Breast epithelium (tissue), 4 donors: ENCODE data around the gene PPL. TPM values are rescaled to one million over a fixed set of nuclear protein-coding genes. Genes with fewer than 3 reads are reported as not detected.

Experiments used
- DNase-seq, 2 donors: peaks; one replicate each; pipeline ENCODE4 v3.0.0-alpha.2; 2019; ENCODE audit warnings: low spot score in 2 of 2
- H3K27ac ChIP-seq, 2 donors: fragments of 200-600 bp; sonication (generic) in 1 of 2; one replicate each; pipeline ENCODE4 v1.5.1; 2016 to 2019; ENCODE audit warnings: mild to moderate bottlenecking in 1 of 2
- H3K27me3 ChIP-seq, 2 donors: fragments of 200-600 bp; sonication (generic) in 1 of 2; one replicate each; pipeline versions ENCODE4 v1.5.1 to v1.6.0; 2017 to 2019; ENCODE audit warnings: control low read depth in 1 of 2, mild to moderate bottlenecking in 1 of 2
- H3K36me3 ChIP-seq: fragments of 200-600 bp; one replicate; pipeline ENCODE4 v1.5.1; 2019
- H3K4me1 ChIP-seq, 2 donors: fragments of 200-600 bp; sonication (generic); one replicate each; pipeline ENCODE4 v1.5.1; 2016 to 2019; ENCODE audit warnings: control low read depth in 1 of 2
- H3K4me3 ChIP-seq, 3 donors: fragments of 200-600 bp; sonication (generic); 1 replicate in 2 of 3; 2 replicates in 1 of 3; pipeline ENCODE4 v1.5.1; 2016 to 2019; ENCODE audit warnings: mild to moderate bottlenecking in 3 of 3, moderate library complexity in 2 of 3
- H3K9me3 ChIP-seq, 2 donors: fragments of 200-600 bp; sonication (generic) in 1 of 2; one replicate each; pipeline ENCODE4 v1.5.1; 2016 to 2019; ENCODE audit warnings: control low read depth in 1 of 2
- CTCF ChIP-seq, 3 donors: fragments of 450-650 bp; IDR thresholded peaks; one replicate each; pipeline ENCODE4 v1.5.1; 2016 to 2017; ENCODE audit warnings: antibody characterized with exemption in 3 of 3, mild to moderate bottlenecking in 3 of 3, moderate library complexity in 3 of 3
- POLR2A ChIP-seq: fragments of 450-650 bp; IDR thresholded peaks from one replicate; pipeline ENCODE4 v1.6.1; 2016; ENCODE audit warnings: antibody characterized with exemption, mild to moderate bottlenecking, moderate library complexity
- POLR2AphosphoS5 ChIP-seq, 3 donors: sonication (generic); formaldehyde crosslinking; IDR thresholded peaks; one replicate each; pipeline ENCODE4 v1.6.1; 2017; ENCODE audit warnings: antibody characterized with exemption in 3 of 3
- intact Hi-C: fragments of 100-400 bp; cut with DNase I; formaldehyde crosslinking; loops from one replicate; pipeline ENCODE4 v1.15.1; 2023; ENCODE audit warnings: low total_unique reads
- total RNA-seq, 3 donors: library from RNA; depleted of rRNA; stranded (reverse); fragments of >200 nt; gene quantifications; one replicate each; pipeline ENCODE4 v1.1.0, GENCODE V29; 2016

The PPL gene
- total RNA-seq, 3 donors from 2014 or later: 53.1 to 169 (median 97.5) TPM

GRCh38 chr16:4883501-4883900, 53.4 kb downstream of the PPL start:
- H3K9me3 ChIP-seq: no peaks in the 10 kb centered on the region
- no peak for DNase-seq
- H3K27ac ChIP-seq: no peak overlapping the region
- H3K36me3 ChIP-seq: peaks cover 36% of the 10 kb centered on the region
- intact Hi-C loops: no loop called here
- no peaks in the 10 kb centered on the region for H3K27me3 ChIP-seq
- TF ChIP-seq POLR2AphosphoS5 (IDR thresholded peaks at IDR 0.05) (no peak), CTCF (IDR thresholded peaks at IDR 0.05) (no peak), POLR2A (no peak)
- peaks cover 0 to 5% of the 10 kb centered on the region in 2 donors for H3K4me1 ChIP-seq
- no peak overlapping the region for H3K4me3 ChIP-seq

- Histone ChIP-seq H3K4me1 (peaks cover 0 to 5% of the 10 kb centered on the region in 2 donors), H3K27me3 (no peaks in the 10 kb centered on the region), H3K36me3 (peaks cover 36% of the 10 kb centered on the region), H3K9me3 (no peaks in the 10 kb centered on the region), H3K4me3 (no peak overlapping the region), H3K27ac (peak overlapping the region; percentile 46 to 50)
- no peak for TF ChIP-seq POLR2AphosphoS5 (IDR thresholded peaks at IDR 0.05)
- TF ChIP-seq POLR2A: no peak
- TF ChIP-seq CTCF (IDR thresholded peaks at IDR 0.05): no peak
- peak in 1 of 2 donors; percentile 62 for DNase-seq
- intact Hi-C loops: no loop called here
Measured at GRCh38 chr16:4882633-4883285, 54.2 kb downstream of the PPL start.

GRCh38 chr16:4882000-4882632, 54.8 kb downstream of the PPL start:
- H3K4me3 ChIP-seq: no peak overlapping the region
- H3K4me1 ChIP-seq: peaks cover 3 to 5% of the 10 kb centered on the region in 2 donors
- DNase-seq: no peak
- H3K27me3 ChIP-seq: no peaks in the 10 kb centered on the region
- intact Hi-C loops: no loop called here
- peaks cover 36% of the 10 kb centered on the region for H3K36me3 ChIP-seq
- peak overlapping the region in 1 of 2 donors; percentile 50 for H3K27ac ChIP-seq
- no peaks in the 10 kb centered on the region for H3K9me3 ChIP-seq
- no peak for TF ChIP-seq CTCF (IDR thresholded peaks at IDR 0.05)
- TF ChIP-seq POLR2AphosphoS5 (IDR thresholded peaks at IDR 0.05): no peak
- TF ChIP-seq POLR2A: no peak

GRCh38 chr16:4880006-4880580, 56.9 kb downstream of the PPL start:
- peaks cover 22% of the 10 kb centered on the region for H3K36me3 ChIP-seq
- H3K27ac ChIP-seq: no peak overlapping the region
- H3K4me3 ChIP-seq: no peak overlapping the region
- peaks cover 4 to 5% of the 10 kb centered on the region in 2 donors for H3K4me1 ChIP-seq
- no peaks in the 10 kb centered on the region for H3K27me3 ChIP-seq
- no peak for DNase-seq
- TF ChIP-seq POLR2AphosphoS5 (IDR thresholded peaks at IDR 0.05): no peak
- TF ChIP-seq POLR2A: no peak
- TF ChIP-seq CTCF (IDR thresholded peaks at IDR 0.05): no peak
- H3K9me3 ChIP-seq: no peaks in the 10 kb centered on the region
- intact Hi-C loops: no loop called here

GRCh38 chr16:4879049-4879448, 57.9 kb downstream of the PPL start:
- Histone ChIP-seq H3K4me1 (peaks cover 4 to 5% of the 10 kb centered on the region in 2 donors), H3K9me3 (no peaks in the 10 kb centered on the region), H3K36me3 (peaks cover 13% of the 10 kb centered on the region), H3K27me3 (no peaks in the 10 kb centered on the region), H3K27ac (no peak overlapping the region), H3K4me3 (no peak overlapping the region)
- no peak for DNase-seq
- TF ChIP-seq POLR2A (no peak), CTCF (IDR thresholded peaks at IDR 0.05) (no peak), POLR2AphosphoS5 (IDR thresholded peaks at IDR 0.05) (no peak)
- intact Hi-C loops: no loop called here
